ENCODE measurements around the gene PDE4D.

- TF ChIP-seq CTCF (optimal IDR thresholded peaks at IDR 0.05 in 1 of 3, IDR thresholded peaks at IDR 0.05 in 1 of 3, conservative IDR thresholded peaks at IDR 0.05 in 1 of 3; ENCODE audit: extremely low read depth in 1 of 3, insufficient read depth in 2 of 3, low read length in 3 of 3) (no peak), EZH2 (IDR thresholded peaks at IDR 0.05; ENCODE audit: low read length) (no peak)
These were observed 313.7 kb downstream of the PDE4D start for GRCh38 chr5:59579824-59580167.
